Tibial artery (tissue), 4 donors: ENCODE results near the gene SOCS7.

ENCODE experiments used
- DNase-seq, 2 donors: peaks; one replicate each; pipeline ENCODE4 v3.0.0-alpha.2; 2019
- H3K27ac ChIP-seq, 2 donors: fragments of 200-600 bp; sonication (generic) in 1 of 2; 1 replicate in 1 of 2; 2 replicates in 1 of 2; pipeline ENCODE4 v1.5.1; 2018 to 2019; ENCODE audit warnings: mild to moderate bottlenecking in 1 of 2
- H3K27me3 ChIP-seq, 2 donors: fragments of 200-600 bp; sonication (generic) in 1 of 2; one replicate each; pipeline versions ENCODE4 v1.5.1 to v1.6.0; 2016 to 2019
- H3K36me3 ChIP-seq, 3 donors: fragments of 200-600 bp; sonication (generic) in 2 of 3; one replicate each; pipeline ENCODE4 v1.5.1; 2016 to 2019; ENCODE audit warnings: mild to moderate bottlenecking in 2 of 3
- H3K4me1 ChIP-seq, 4 donors: fragments of 200-600 bp; sonication (generic) in 2 of 4; 1 replicate in 3 of 4; 2 replicates in 1 of 4; pipeline ENCODE4 v1.5.1; 2016 to 2019
- H3K4me3 ChIP-seq, 2 donors: fragments of 200-600 bp; sonication (generic) in 1 of 2; 1 replicate in 1 of 2; 2 replicates in 1 of 2; pipeline ENCODE4 v1.5.1; 2018 to 2019; ENCODE audit warnings: mild to moderate bottlenecking in 2 of 2
- H3K9me3 ChIP-seq, 3 donors: fragments of 200-600 bp; sonication (generic) in 1 of 3; one replicate each; pipeline ENCODE4 v1.5.1; 2016 to 2019
- CTCF ChIP-seq, 2 experiments: fragments of 200-600 bp in 1 of 2; fragments of 450-650 bp in 1 of 2; IDR thresholded peaks; one replicate each; pipeline ENCODE4 v1.5.1; 2017 to 2019; ENCODE audit warnings: antibody characterized with exemption in 2 of 2, mild to moderate bottlenecking in 1 of 2, moderate library complexity in 1 of 2
- intact Hi-C: fragments of 100-400 bp; cut with DNase I; formaldehyde crosslinking; loops from one replicate; pipeline ENCODE4 v1.15.0; 2023; ENCODE audit warnings: low total_unique reads

SOCS7 gene

DNA sequence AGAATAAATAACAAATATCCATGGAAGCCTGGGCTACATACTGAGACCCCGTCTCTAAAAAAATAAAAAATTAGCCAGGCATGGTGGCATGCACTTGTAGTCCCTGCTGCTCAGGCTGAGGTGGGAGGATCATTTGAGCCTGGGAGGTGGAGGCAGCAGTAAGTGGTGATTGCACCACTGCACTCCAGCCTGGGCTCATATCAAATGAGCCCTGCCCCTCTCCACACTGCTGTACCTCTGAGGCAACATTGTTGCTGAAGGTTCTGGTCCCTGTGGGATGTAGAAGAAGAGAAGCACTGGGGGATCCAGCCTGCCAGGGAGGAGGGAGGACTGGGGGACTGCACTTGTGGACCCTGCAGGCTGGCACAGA, 65.2 kb downstream of the SOCS7 start:
- intact Hi-C loops, result no loop called here
- Histone ChIP-seq H3K27ac (no peak overlapping the region), H3K36me3 (no peaks in the 10 kb centered on the region), H3K9me3 (no peaks in the 10 kb centered on the region), H3K4me1 (peaks cover 0 to 45% (median 38%) of the 10 kb centered on the region in 4 donors), H3K27me3 (peaks cover 0 to 10% of the 10 kb centered on the region in 2 donors), H3K4me3 (no peak overlapping the region)
- DNase-seq, result no peak
- TF ChIP-seq CTCF (IDR thresholded peaks at IDR 0.05), result no peak

DNA sequence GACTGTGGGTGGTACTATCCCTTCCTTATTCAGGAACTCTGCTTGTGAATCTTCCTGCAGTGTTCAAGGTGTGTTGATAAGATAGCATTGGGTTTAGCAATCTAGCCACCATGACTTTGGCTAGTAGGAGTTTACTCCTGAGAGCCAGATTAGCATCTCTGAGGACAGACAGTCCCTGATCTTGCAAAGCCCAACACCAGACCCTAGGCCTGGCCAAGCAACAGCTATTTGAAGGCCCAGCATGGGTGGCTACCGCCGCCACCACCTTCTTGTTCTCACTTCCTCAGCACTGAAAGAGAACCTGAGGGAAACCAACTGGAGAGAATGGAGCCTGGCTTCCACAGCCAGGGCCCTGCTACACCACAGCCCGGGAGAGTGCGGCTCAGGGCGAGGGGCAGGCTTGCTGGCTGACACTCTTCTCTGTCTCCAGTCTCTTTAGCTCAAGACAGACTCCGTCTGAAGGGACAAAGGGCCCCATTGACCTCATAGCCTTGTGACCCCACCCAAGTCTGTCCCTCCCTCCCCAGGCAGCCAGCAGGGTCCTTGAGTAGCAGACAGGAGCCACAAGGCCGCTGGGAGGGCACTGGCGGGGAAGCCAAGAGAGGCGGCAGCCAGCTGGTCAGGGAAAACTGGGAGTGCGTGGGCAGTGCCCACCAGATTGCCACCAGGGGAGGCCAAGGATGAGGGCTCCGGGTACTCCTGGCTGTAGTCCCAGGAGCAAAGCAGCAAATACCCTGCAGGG, 65.7 kb downstream of the SOCS7 start:
- TF ChIP-seq CTCF (IDR thresholded peaks at IDR 0.05), result no peak
- Histone ChIP-seq H3K4me1 (peaks cover 0 to 50% (median 43%) of the 10 kb centered on the region in 4 donors), H3K27me3 (peaks cover 0 to 10% of the 10 kb centered on the region in 2 donors), H3K27ac (no peak overlapping the region), H3K4me3 (no peak overlapping the region), H3K36me3 (no peaks in the 10 kb centered on the region), H3K9me3 (no peaks in the 10 kb centered on the region)
- no peak for DNase-seq
- intact Hi-C loops, result no loop called here

DNA sequence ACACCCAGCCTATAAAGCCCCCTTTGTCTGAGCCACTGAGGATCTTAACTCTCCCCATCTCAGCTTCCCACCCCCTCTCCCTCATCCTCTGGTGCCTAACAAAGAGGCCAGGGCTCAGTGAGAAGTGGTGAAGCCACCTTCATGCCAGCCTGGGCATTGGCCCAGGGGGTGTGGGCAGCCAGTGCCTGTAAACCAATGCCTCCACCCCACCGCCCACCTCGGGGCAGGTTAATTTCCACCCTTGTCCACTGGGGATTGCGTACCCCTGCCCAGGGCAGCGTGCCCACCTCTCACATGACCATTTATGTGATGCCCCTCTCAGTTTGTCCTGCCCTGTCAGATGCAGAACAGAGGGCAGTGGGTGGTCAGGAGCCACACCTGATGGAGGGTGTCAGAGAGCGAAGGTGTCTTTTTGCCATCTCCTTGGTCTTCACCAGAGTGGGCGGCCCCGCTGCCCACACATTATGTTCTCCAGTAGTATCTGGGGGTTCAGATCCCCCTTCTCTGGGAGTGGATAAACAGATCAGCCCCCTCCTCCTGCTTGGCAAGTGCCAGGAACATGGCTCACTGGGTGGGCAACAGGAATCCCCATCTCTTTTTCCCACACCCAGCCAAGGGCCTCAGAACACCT, 66.5 kb downstream of the SOCS7 start:
- intact Hi-C loops, result no loop called here
- Histone ChIP-seq H3K9me3 (no peaks in the 10 kb centered on the region), H3K27ac (no peak overlapping the region), H3K27me3 (peaks cover 0 to 10% of the 10 kb centered on the region in 2 donors), H3K4me1 (peaks cover 0 to 58% (median 46%) of the 10 kb centered on the region in 4 donors), H3K36me3 (no peaks in the 10 kb centered on the region), H3K4me3 (peak overlapping the region in 1 of 2 donors; percentile 61)
- DNase-seq, result no peak
- TF ChIP-seq CTCF (IDR thresholded peaks at IDR 0.05), result no peak

DNA sequence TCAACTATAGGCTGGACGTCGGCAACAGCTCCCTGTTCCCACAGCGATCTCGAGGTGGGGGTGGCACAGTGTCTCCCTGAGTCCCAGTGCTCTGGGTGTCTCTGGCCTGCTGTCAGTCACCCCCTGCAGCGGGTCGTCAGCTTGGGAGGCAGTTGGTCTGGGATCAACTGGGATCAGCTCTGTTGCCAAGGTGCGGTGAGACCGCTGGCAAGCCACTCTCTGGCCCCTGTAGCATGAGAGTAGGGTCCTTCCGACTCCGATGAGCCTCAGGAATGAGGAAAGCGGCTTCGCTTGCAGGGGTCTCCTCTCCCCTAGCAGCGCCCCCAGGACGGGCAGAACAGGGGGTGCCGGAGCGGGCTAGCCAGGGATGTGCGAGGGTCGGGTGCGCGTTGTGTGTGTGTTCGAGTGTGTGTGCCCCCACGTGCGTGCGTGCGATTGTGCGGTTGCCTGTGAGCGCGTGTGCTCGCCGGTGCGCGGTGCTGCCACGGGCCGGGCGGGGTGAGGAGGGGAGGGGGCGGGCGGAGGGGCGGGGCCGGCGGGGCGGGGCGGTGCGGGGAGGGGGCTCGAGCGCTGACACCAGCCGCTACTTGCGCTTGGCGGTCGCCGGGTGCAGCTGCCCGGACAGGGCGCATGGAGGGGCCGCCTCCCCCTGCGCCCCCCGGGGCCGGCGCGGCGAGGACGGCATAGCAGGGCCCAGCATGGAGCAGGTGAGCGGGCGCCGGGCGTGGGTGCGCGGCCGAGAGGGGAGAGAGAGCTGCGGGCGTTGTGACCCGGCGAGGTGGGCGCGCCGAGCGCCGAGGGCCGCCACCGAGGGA, 67.3 kb downstream of the SOCS7 start:
- H3K36me3 ChIP-seq, result no peaks in the 10 kb centered on the region
- H3K9me3 ChIP-seq, result no peaks in the 10 kb centered on the region
- DNase-seq, result no peak
- H3K27me3 ChIP-seq, result peaks cover 0 to 10% of the 10 kb centered on the region in 2 donors
- peaks cover 0 to 60% (median 46%) of the 10 kb centered on the region in 4 donors for H3K4me1 ChIP-seq
- intact Hi-C loops, result no loop called here
- peak overlapping the region; percentile 50 to 61 for H3K4me3 ChIP-seq
- peak overlapping the region; percentile 72 to 78 for H3K27ac ChIP-seq
- TF ChIP-seq CTCF (IDR thresholded peaks at IDR 0.05), result no peak

DNA sequence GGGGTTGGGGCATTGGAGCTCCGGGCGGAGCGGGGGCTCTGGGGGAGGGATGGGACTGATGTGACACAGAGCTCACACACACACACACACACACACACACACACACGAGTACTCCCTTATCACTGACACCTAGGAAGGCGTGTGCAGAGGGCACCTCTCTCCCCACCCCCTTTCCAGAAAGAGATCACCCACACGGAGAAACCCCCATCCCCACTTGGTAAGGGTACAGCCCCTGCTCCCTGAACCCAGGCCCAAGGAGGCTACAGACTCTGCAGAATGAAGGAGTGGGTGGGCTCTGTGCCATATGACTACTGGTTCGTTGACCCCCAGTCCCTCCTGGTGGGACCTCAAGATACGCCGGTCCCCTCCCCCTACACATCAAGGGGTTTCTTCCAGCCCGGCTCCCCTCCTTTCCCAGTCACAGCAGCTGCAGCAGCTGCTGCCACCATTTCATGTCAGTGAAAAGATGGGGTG, 67.9 kb downstream of the SOCS7 start:
- peaks cover 0 to 63% (median 46%) of the 10 kb centered on the region in 4 donors for H3K4me1 ChIP-seq
- no peak for DNase-seq
- H3K27ac ChIP-seq, result peak overlapping the region; percentile 72 to 78
- intact Hi-C loops, result no loop called here
- peaks cover 0 to 10% of the 10 kb centered on the region in 2 donors for H3K27me3 ChIP-seq
- H3K4me3 ChIP-seq, result peak overlapping the region; percentile 50 to 61
- H3K36me3 ChIP-seq, result no peaks in the 10 kb centered on the region
- no peak for TF ChIP-seq CTCF (IDR thresholded peaks at IDR 0.05)
- no peaks in the 10 kb centered on the region for H3K9me3 ChIP-seq
